ENCODE results near the gene PHYHD1. TPM values are rescaled to one million over a fixed set of nuclear protein-coding genes. Genes with fewer than 3 reads are reported as not detected.

PHYHD1 gene
- total and polyA plus RNA-seq, 10 of the 15 experiments (the other 5 are each of a cell fraction or from before 2014, with no cell fraction given): 0.09 to 0.17 TPM; not detected in 8

GRCh38 chr9:128947527-128948301 is 26.9 kb downstream of the PHYHD1 start, which contains the start of the genes DOLK and NUP188 (continued):
- TF ChIP-seq STAT3 (IDR thresholded peaks at IDR 0.05; ENCODE audit: low read depth, low read length) (no peak), GATAD2B (conservative IDR thresholded peaks at IDR 0.05; ENCODE audit: low read depth) (0 out of 2 replicates have a peak, but pooled peaks have one; percentile 45), BACH1 (IDR thresholded peaks at IDR 0.05; ENCODE audit: borderline replicate concordance) (peak; percentile 89; the same call in 1 of the 2 replicates), SMC3 (IDR thresholded peaks at IDR 0.05; ENCODE audit: borderline replicate concordance, low read length) (no peak), NBN (IDR thresholded peaks at IDR 0.05) (peak; percentile 94), YBX1 (IDR thresholded peaks at IDR 0.05) (no peak), MYC (IDR thresholded peaks at IDR 0.05; ENCODE audit: insufficient read depth, insufficient read length, insufficient replicate concordance, low read length, severe bottlenecking) (no peak), MTA3 (IDR thresholded peaks at IDR 0.05; ENCODE audit: borderline replicate concordance, low read length) (no peak; the same call in 1 of the 2 replicates), IRF5 (IDR thresholded peaks at IDR 0.05; ENCODE audit: borderline replicate concordance) (no peak), ASH2L (IDR thresholded peaks at IDR 0.05; ENCODE audit: borderline replicate concordance, low read depth) (0 out of 2 replicates have a peak, but pooled peaks have one; percentile 51), NFYB (IDR thresholded peaks at IDR 0.05; ENCODE audit: insufficient read depth, low read depth, low read length) (no peak), ATF2 (IDR thresholded peaks at IDR 0.05; ENCODE audit: low read length) (no peak), USF2 (IDR thresholded peaks at IDR 0.05; ENCODE audit: borderline replicate concordance, low read depth, low read length) (peak; percentile 98), HCFC1 (IDR thresholded peaks at IDR 0.05; ENCODE audit: low read length) (peak; percentile 59), HSF1 (IDR thresholded peaks at IDR 0.05; ENCODE audit: low read depth, low read length) (no peak), CTCF (IDR thresholded peaks at IDR 0.05 in 2 of 3, conservative IDR thresholded peaks at IDR 0.05 in 1 of 3; ENCODE audit: control insufficient read depth in 2 of 3, extremely low read depth in 1 of 3, insufficient read depth in 1 of 3, low read depth in 3 of 3, low read length in 3 of 3) (peak in 1 of 3 experiments; percentile 8; a peak in 1 of 6 replicates), PBX3 (IDR thresholded peaks at IDR 0.05; ENCODE audit: insufficient replicate concordance, low read depth, low read length) (no peak), EZH2 (IDR thresholded peaks at IDR 0.05; ENCODE audit: borderline replicate concordance, control insufficient read depth, low read depth, low read length) (no peak), CBFB (IDR thresholded peaks at IDR 0.05; ENCODE audit: low read depth) (peak; percentile 60), TCF7 (IDR thresholded peaks at IDR 0.05; ENCODE audit: borderline replicate concordance) (no peak), RB1 (IDR thresholded peaks at IDR 0.05; ENCODE audit: borderline replicate concordance) (peak; percentile 92; the same call in 1 of the 2 replicates)
